Measurements from ENCODE around the gene FKBP1B.

- TF ChIP-seq FOXM1 (IDR thresholded peaks at IDR 0.05; ENCODE audit: borderline replicate concordance, low read depth) = no peak
- no peak for TF ChIP-seq ZBTB7A (IDR thresholded peaks at IDR 0.05; ENCODE audit: low read depth)
- no peak for TF ChIP-seq EP300 (IDR thresholded peaks at IDR 0.05; ENCODE audit: borderline replicate concordance)
- TF ChIP-seq CREB1 (IDR thresholded peaks at IDR 0.05; ENCODE audit: low read depth) = no peak
- no peak for TF ChIP-seq YY1 (IDR thresholded peaks at IDR 0.05; ENCODE audit: low read depth)
- TF ChIP-seq, protein P1, sequence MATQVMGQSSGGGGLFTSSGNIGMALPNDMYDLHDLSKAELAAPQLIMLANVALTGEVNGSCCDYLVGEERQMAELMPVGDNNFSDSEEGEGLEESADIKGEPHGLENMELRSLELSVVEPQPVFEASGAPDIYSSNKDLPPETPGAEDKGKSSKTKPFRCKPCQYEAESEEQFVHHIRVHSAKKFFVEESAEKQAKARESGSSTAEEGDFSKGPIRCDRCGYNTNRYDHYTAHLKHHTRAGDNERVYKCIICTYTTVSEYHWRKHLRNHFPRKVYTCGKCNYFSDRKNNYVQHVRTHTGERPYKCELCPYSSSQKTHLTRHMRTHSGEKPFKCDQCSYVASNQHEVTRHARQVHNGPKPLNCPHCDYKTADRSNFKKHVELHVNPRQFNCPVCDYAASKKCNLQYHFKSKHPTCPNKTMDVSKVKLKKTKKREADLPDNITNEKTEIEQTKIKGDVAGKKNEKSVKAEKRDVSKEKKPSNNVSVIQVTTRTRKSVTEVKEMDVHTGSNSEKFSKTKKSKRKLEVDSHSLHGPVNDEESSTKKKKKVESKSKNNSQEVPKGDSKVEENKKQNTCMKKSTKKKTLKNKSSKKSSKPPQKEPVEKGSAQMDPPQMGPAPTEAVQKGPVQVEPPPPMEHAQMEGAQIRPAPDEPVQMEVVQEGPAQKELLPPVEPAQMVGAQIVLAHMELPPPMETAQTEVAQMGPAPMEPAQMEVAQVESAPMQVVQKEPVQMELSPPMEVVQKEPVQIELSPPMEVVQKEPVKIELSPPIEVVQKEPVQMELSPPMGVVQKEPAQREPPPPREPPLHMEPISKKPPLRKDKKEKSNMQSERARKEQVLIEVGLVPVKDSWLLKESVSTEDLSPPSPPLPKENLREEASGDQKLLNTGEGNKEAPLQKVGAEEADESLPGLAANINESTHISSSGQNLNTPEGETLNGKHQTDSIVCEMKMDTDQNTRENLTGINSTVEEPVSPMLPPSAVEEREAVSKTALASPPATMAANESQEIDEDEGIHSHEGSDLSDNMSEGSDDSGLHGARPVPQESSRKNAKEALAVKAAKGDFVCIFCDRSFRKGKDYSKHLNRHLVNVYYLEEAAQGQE (IDR thresholded peaks at IDR 0.05; ENCODE audit: low read depth) = no peak
- TF ChIP-seq TEAD4 (IDR thresholded peaks at IDR 0.05) = no peak
- TF ChIP-seq CEBPB (IDR thresholded peaks at IDR 0.05) = no peak
- TF ChIP-seq EGR1 (IDR thresholded peaks at IDR 0.05) = no peak
- no peak for TF ChIP-seq MAX (IDR thresholded peaks at IDR 0.05)
- TF ChIP-seq TAF1 (IDR thresholded peaks at IDR 0.05; ENCODE audit: low read depth) = no peak
- no peak for TF ChIP-seq NFIC (IDR thresholded peaks at IDR 0.05)
- no peak for TF ChIP-seq RAD21 (IDR thresholded peaks at IDR 0.05; ENCODE audit: low read depth)
- no peak for TF ChIP-seq TCF12 (IDR thresholded peaks at IDR 0.05; ENCODE audit: low read depth)
Observed at GRCh38 chr2:24055750-24056149, 6.2 kb downstream of the FKBP1B start.

Data from Ishikawa (cell line).